ENCODE data around the gene JMJD1C.

GRCh38 chr10:63197344-63198092, 268.3 kb downstream of the JMJD1C start:
- TF ChIP-seq CTCF (IDR thresholded peaks at IDR 0.05) (no peak), POLR2A (IDR thresholded peaks at IDR 0.05) (no peak)

Data from adrenal gland (tissue), 5 donors.